K562 (cell line): ENCODE results near the gene CDYL2. TPM values are rescaled to one million over a fixed set of nuclear protein-coding genes. Genes with fewer than 3 reads are reported as not detected.

Experiments
- ATAC-seq: fragments of 200-7000 bp; cut with Tn5 transposase; 3 replicates; pipeline ENCODE4 v1.9.1; 2020; ENCODE audit warnings: moderate library complexity
- BruUV-seq: library from RNA; stranded (reverse); fragments of 400-500 nt; replicated peaks from 2 replicates; lab custom pipeline; 2021; lab: Mats Ljungman, UMichigan
- CTCF ChIA-PET: fragments of 300-600 bp; formaldehyde crosslinking; extraction: SDS; loops from one replicate; lab custom pipeline; 2021; ENCODE audit warnings: low intra/inter-chr PET ratio; lab: Yijun Ruan, JAX
- POLR2A ChIA-PET: fragments of 300-600, 350-650 bp; sonication (Branson Sonifier 250); formaldehyde crosslinking; extraction: SDS; loops from one replicate; lab custom pipeline; 2021; ENCODE audit warnings: antibody characterized with exemption, inconsistent platforms; lab: Yijun Ruan, JAX
- DNase-seq, 4 experiments: peaks; one replicate each; pipeline versions ENCODE4 v3.0.0 to v3.0.0-alpha.2; 2011 to 2018; ENCODE audit warnings: low spot score in 3 of 4, mixed read lengths in 3 of 4; ENCODE audit errors: extremely low read depth in 1 of 4
- FAIRE-seq: peaks from 2 replicates; lab custom pipeline; 2011; peaks lifted over from hg19 to GRCh38; lab: Jason Lieb, UNC
- H2AFZ ChIP-seq: 2 replicates; pipeline ENCODE4 v1.6.0; 2011; ENCODE audit warnings: low read depth, low read length, control low read depth, inconsistent platforms
- H3K27ac ChIP-seq: fragments of 200-600 bp; 3 replicates; pipeline ENCODE4 v1.8.0; 2011; ENCODE audit warnings: low read depth, mild to moderate bottlenecking, control low read depth, inconsistent platforms, low read length, moderate library complexity, mixed read lengths; ENCODE audit errors: extremely low read depth
- H3K27me3 ChIP-seq, 2 experiments: fragments of 300-600 bp in 1 of 2; 2 replicates in 1 of 2; 3 replicates in 1 of 2; pipeline versions ENCODE4 v1.6.0 to v1.8.0; 2011; ENCODE audit warnings: inconsistent platforms in 2 of 2, low read length in 2 of 2, mild to moderate bottlenecking in 1 of 2, mixed read lengths in 1 of 2, moderate library complexity in 1 of 2; ENCODE audit not compliant: control insufficient read depth in 2 of 2, insufficient read depth in 2 of 2
- H3K36me3 ChIP-seq: fragments of 300-600 bp; 3 replicates; pipeline ENCODE4 v1.8.0; 2011; ENCODE audit warnings: mild to moderate bottlenecking, low read length, inconsistent platforms; ENCODE audit not compliant: control insufficient read depth, insufficient read depth
- H3K4me1 ChIP-seq, 2 experiments: fragments of 200-600 bp in 1 of 2; replicated peaks in 1 of 2; 2 replicates in 1 of 2; 3 replicates in 1 of 2; pipeline versions ENCODE4 v1.5.1 to v1.8.0; 2011; ENCODE audit warnings: inconsistent platforms in 2 of 2, low read length in 2 of 2, mild to moderate bottlenecking in 1 of 2, mixed read lengths in 1 of 2, moderate library complexity in 1 of 2; ENCODE audit not compliant: control insufficient read depth in 2 of 2, insufficient read depth in 2 of 2
- H3K4me2 ChIP-seq: 2 replicates; pipeline ENCODE4 v1.6.1; 2011; ENCODE audit warnings: low read length, control low read depth, inconsistent platforms, mixed read lengths; ENCODE audit not compliant: insufficient read depth
- H3K4me3 ChIP-seq: fragments of 200-600 bp; sonication (generic), shearing (Covaris generic); 2 replicates; pipeline ENCODE4 v1.5.1; 2016; ENCODE audit warnings: control low read depth, inconsistent platforms
- H3K79me2 ChIP-seq: fragments of 200-600 bp; 3 replicates; pipeline ENCODE4 v1.8.0; 2011; ENCODE audit warnings: low read length, inconsistent platforms; ENCODE audit not compliant: control insufficient read depth, insufficient read depth
- H3K9ac ChIP-seq, 2 experiments: 2 replicates each; pipeline versions ENCODE4 v1.6.0 to v1.6.1; 2011; ENCODE audit warnings: low read depth in 2 of 2, low read length in 2 of 2, control low read depth in 1 of 2, inconsistent platforms in 1 of 2, mild to moderate bottlenecking in 1 of 2, mixed read lengths in 1 of 2; ENCODE audit not compliant: insufficient read depth in 1 of 2
- H3K9me1 ChIP-seq: one replicate; pipeline ENCODE4 v1.6.0; 2011; ENCODE audit warnings: inconsistent platforms, mild to moderate bottlenecking, low read length, moderate library complexity; ENCODE audit not compliant: control insufficient read depth, insufficient read depth
- H3K9me3 ChIP-seq: replicated peaks from 2 replicates; pipeline ENCODE4 v1.5.1; 2011; ENCODE audit warnings: low read depth, low read length, inconsistent platforms; ENCODE audit not compliant: control insufficient read depth, insufficient read depth
- H4K20me1 ChIP-seq: replicated peaks from 2 replicates; pipeline ENCODE4 v1.6.1; 2011; ENCODE audit warnings: low read length, inconsistent platforms, mixed read lengths; ENCODE audit not compliant: control insufficient read depth, insufficient read depth
- MGA ChIP-seq: fragments of 450-650 bp; IDR thresholded peaks from 2 replicates; pipeline ENCODE4 v1.6.1; 2016; ENCODE audit warnings: mild to moderate bottlenecking, moderate library complexity
- RBM25 ChIP-seq: fragments of 200-400 bp; formaldehyde crosslinking; IDR thresholded peaks from 2 replicates; pipeline ENCODE4 v1.6.1; 2018; ENCODE audit warnings: low read length, low read depth, moderate library complexity; ENCODE audit not compliant: severe bottlenecking
- SLC30A9 ChIP-seq: fragments of 250-450 bp; sonication (Bioruptor Pico); IDR thresholded peaks from 2 replicates; pipeline ENCODE4 v1.8.0; 2022; ENCODE audit warnings: mild to moderate bottlenecking, moderate library complexity
- TRIM25 ChIP-seq: fragments of 450-650 bp; IDR thresholded peaks from 2 replicates; pipeline ENCODE4 v1.7.0; 2016; ENCODE audit warnings: borderline replicate concordance
- WGBS: fragments of 100-300 bp; shearing (Covaris generic); methylation state at CpG from one replicate; pipeline ENCODE4 v1.1.6; 2016; ENCODE audit warnings: low coverage, mixed read lengths; ENCODE audit not compliant: insufficient coverage; ENCODE audit errors: missing lambda C conversion rate; 5-methylcytosine and 5-hydroxymethylcytosine counted together
- in situ Hi-C: fragments of 300-500 bp; cut with MboI; formaldehyde crosslinking; loops from 4 replicates; pipeline ENCODE4 v1.15.0; 2018; ENCODE audit warnings: inconsistent platforms, mixed read lengths
- intact Hi-C: fragments of 100-400 bp; cut with micrococcal nuclease; formaldehyde crosslinking; loops from 2 replicates; pipeline ENCODE4 v1.14.2; 2022
- polyA plus RNA-seq, 8 experiments: library from polyadenylated mRNA; depleted of rRNA in 4 of 8; stranded (reverse) in 5 of 8; unstranded in 3 of 8; fragments of >200 nt; fragmentation: Nextera tagmentation in 2 of 8; fragmentation: Illumina TruSeq in 1 of 8; extraction: Ambion mirVana in 2 of 8; extraction: Trizol in 1 of 8; gene quantifications; 2 replicates each; pipeline versions ENCODE4 v1.2.1 to v1.2.3, GENCODE V29; 2011 to 2014; ENCODE audit warnings: inconsistent platforms in 1 of 8, missing spikeins in 1 of 8
- total RNA-seq, 7 experiments: library from RNA; depleted of rRNA in 6 of 7; stranded (reverse); fragments of >200 nt in 6 of 7; fragmentation: Illumina TruSeq in 2 of 7; extraction: Trizol in 2 of 7; gene quantifications; 2 replicates each; pipeline versions ENCODE4 v1.2.1 to v1.2.3, GENCODE V29; 2011 to 2021; ENCODE audit warnings: low replicate concordance in 1 of 7

Gene CDYL2
- total and polyA plus RNA-seq, 9 of the 15 experiments (the other 6 are each of a cell fraction or from before 2014, with no cell fraction given), result under 0.01 to 0.04 (median 0.01) TPM; not detected in 6

- TF ChIP-seq TRIM25 (no peak), SLC30A9 (CRISPR knock-in tag) (no peak)
Measured at GRCh38 chr16:80665356-80665755, 139.0 kb downstream of the CDYL2 start (continued).

GRCh38 chr16:80664786-80665185 is 139.6 kb downstream of the CDYL2 start:
- Histone ChIP-seq H3K4me1 (no peaks in the 10 kb centered on the region), H3K9ac (no peak overlapping the region), H3K4me3 (no peak overlapping the region), H3K9me1 (no peaks in the 10 kb centered on the region), H3K79me2 (no peaks in the 10 kb centered on the region), H2AFZ (no peak overlapping the region), H3K4me2 (no peak overlapping the region), H3K36me3 (no peaks in the 10 kb centered on the region), H3K27ac (no peak overlapping the region), H4K20me1 (no peaks in the 10 kb centered on the region; the same call in 1 of the 2 replicates), H3K9me3 (no peaks in the 10 kb centered on the region), H3K27me3 (peaks cover 5 to 25% of the 10 kb centered on the region in 2 experiments; a peak in 4 of 5 replicates)
- no peak for FAIRE-seq
- no peak for DNase-seq
- TF ChIP-seq MGA, result no peak
- peak; percentile 15 for TF ChIP-seq RBM25
- BruUV-seq, result no TSS peak
- CTCF ChIA-PET, result no interaction called here
- intact Hi-C loops, result no loop called here
- POLR2A ChIA-PET, result interaction anchor here (0.6 kb wide), 2 partner anchors 81 to 115 kb away, joined by 3 read pairs; no protein-coding TSS in a partner anchor
- in situ Hi-C loops, result no loop called here
- ATAC-seq, result no peak
- WGBS, result 7% methylated on average over 2 of the region's 2 CpGs
